HepG2 (cell line): ENCODE results near the gene CD93. TPM values are rescaled to one million over a fixed set of nuclear protein-coding genes. Genes with fewer than 3 reads are reported as not detected.

Experiments used
- ATAC-seq: fragments of 200-7000 bp; cut with Tn5 transposase; 3 replicates; pipeline ENCODE4 v1.9.1; 2020; ENCODE audit warnings: mild to moderate bottlenecking, moderate library complexity
- BruUV-seq: library from RNA; stranded (reverse); fragments of 400-500 nt; replicated peaks from 2 replicates; lab custom pipeline; 2021; lab: Mats Ljungman, UMichigan
- CTCF ChIA-PET: fragments of 300-600 bp; formaldehyde crosslinking; extraction: SDS; loops from one replicate; lab custom pipeline; 2021; ENCODE audit warnings: low total read pairs, inconsistent platforms, low intra/inter-chr PET ratio; lab: Yijun Ruan, JAX
- POLR2A ChIA-PET: fragments of 350-600 bp; sonication (Branson Sonifier 250); formaldehyde crosslinking; loops from one replicate; lab custom pipeline; 2020; ENCODE audit warnings: antibody characterized with exemption, inconsistent platforms; lab: Yijun Ruan, JAX
- DNase-seq: peaks from one replicate; pipeline ENCODE4 v3.0.0-alpha.2; 2015; ENCODE audit warnings: low spot score
- FAIRE-seq: peaks from 3 replicates; lab custom pipeline; 2011; peaks lifted over from hg19 to GRCh38; lab: Jason Lieb, UNC
- H2AFZ ChIP-seq: one replicate; pipeline ENCODE4 v1.6.1; 2011; ENCODE audit warnings: low read length, inconsistent platforms
- H3K27ac ChIP-seq: fragments of 300-600 bp; 3 replicates; pipeline ENCODE4 v1.8.0; 2011; ENCODE audit warnings: mixed run types, mild to moderate bottlenecking, mixed read lengths, low read length, inconsistent platforms; ENCODE audit not compliant: insufficient read depth; ENCODE audit errors: extremely low read length
- H3K27me3 ChIP-seq, 2 experiments: fragments of 200-600 bp in 1 of 2; 2 replicates in 1 of 2; 3 replicates in 1 of 2; pipeline versions ENCODE4 v1.6.0 to v1.8.0; 2011; ENCODE audit warnings: low read length in 2 of 2, mild to moderate bottlenecking in 2 of 2, moderate library complexity in 2 of 2, inconsistent platforms in 1 of 2; ENCODE audit not compliant: insufficient read depth in 2 of 2, control insufficient read depth in 1 of 2
- H3K36me3 ChIP-seq, 2 experiments: fragments of 200-600 bp in 1 of 2; replicated peaks in 1 of 2; 2 replicates in 1 of 2; 3 replicates in 1 of 2; pipeline versions ENCODE4 v1.5.1 to v1.8.0; 2011; ENCODE audit warnings: low read length in 2 of 2, inconsistent platforms in 1 of 2; ENCODE audit not compliant: insufficient read depth in 2 of 2, control insufficient read depth in 1 of 2
- H3K4me1 ChIP-seq: 2 replicates; pipeline ENCODE4 v1.5.1; 2012; ENCODE audit warnings: low read length, inconsistent platforms; ENCODE audit not compliant: insufficient read depth
- H3K4me2 ChIP-seq: 2 replicates; pipeline ENCODE4 v1.6.0; 2011; ENCODE audit warnings: low read depth, low read length, inconsistent platforms
- H3K4me3 ChIP-seq, 3 experiments: fragments of 200-600 bp in 1 of 3; sonication (generic), shearing (Covaris generic) in 1 of 3; replicated peaks in 1 of 3; 2 replicates each; pipeline ENCODE4 v1.5.1; 2011 to 2016; ENCODE audit warnings: low read length in 3 of 3, inconsistent platforms in 2 of 3, low read depth in 2 of 3, mild to moderate bottlenecking in 2 of 3, control low read depth in 1 of 3, mixed read lengths in 1 of 3; ENCODE audit not compliant: insufficient read depth in 1 of 3
- H3K79me2 ChIP-seq: one replicate; pipeline ENCODE4 v1.6.1; 2011; ENCODE audit warnings: low read length, inconsistent platforms; ENCODE audit not compliant: insufficient read depth
- H3K9ac ChIP-seq: 2 replicates; pipeline ENCODE4 v1.6.0; 2011; ENCODE audit warnings: mild to moderate bottlenecking, low read depth, low read length, inconsistent platforms; ENCODE audit not compliant: insufficient read depth
- H3K9me3 ChIP-seq: 2 replicates; pipeline ENCODE4 v1.5.1; 2012; ENCODE audit warnings: mild to moderate bottlenecking, low read length
- H4K20me1 ChIP-seq: 2 replicates; pipeline ENCODE4 v1.6.0; 2011; ENCODE audit warnings: inconsistent platforms, mild to moderate bottlenecking, low read length, moderate library complexity; ENCODE audit not compliant: insufficient read depth
- AHDC1 ChIP-seq: sonication (generic); formaldehyde crosslinking; IDR thresholded peaks from 2 replicates; pipeline ENCODE4 v1.5.1; 2020; ENCODE audit warnings: mild to moderate bottlenecking, missing genetic modification reagents, borderline replicate concordance
- CC2D1A ChIP-seq: sonication (generic); formaldehyde crosslinking; IDR thresholded peaks from 2 replicates; pipeline ENCODE4 v1.8.1; 2023; ENCODE audit warnings: mild to moderate bottlenecking, missing genetic modification reagents
- ETV5 ChIP-seq: IDR thresholded peaks from 2 replicates; pipeline ENCODE4 v1.6.1; 2018; ENCODE audit warnings: missing biosample characterization, missing genetic modification reagents, inconsistent platforms, borderline replicate concordance
- NR3C1 ChIP-seq: sonication (generic); formaldehyde crosslinking; IDR thresholded peaks from 2 replicates; pipeline ENCODE4 v1.4.0; 2020; ENCODE audit warnings: missing genetic modification reagents
- TBP ChIP-seq: sonication (generic); formaldehyde crosslinking; IDR thresholded peaks from 2 replicates; pipeline ENCODE4 v1.5.0; 2020; ENCODE audit warnings: missing genetic modification reagents
- TCF12 ChIP-seq, 2 experiments: fragments of 450-650 bp in 1 of 2; sonication (generic) in 1 of 2; formaldehyde crosslinking in 1 of 2; IDR thresholded peaks; 2 replicates each; pipeline versions ENCODE4 v1.6.1 to v1.8.0; 2017 to 2022; ENCODE audit warnings: antibody characterized with exemption in 1 of 2, mild to moderate bottlenecking in 1 of 2, missing genetic modification reagents in 1 of 2, moderate library complexity in 1 of 2
- ZNF777 ChIP-seq: sonication (generic); formaldehyde crosslinking; IDR thresholded peaks from 2 replicates; pipeline ENCODE4 v1.4.0; 2020; ENCODE audit warnings: missing genetic modification reagents
- WGBS: methylation state at CpG from one replicate; pipeline ENCODE4 v1.1.6; 2017; ENCODE audit warnings: low lambda C conversion rate; 5-methylcytosine and 5-hydroxymethylcytosine counted together
- in situ Hi-C: cut with HindIII; loops from 2 replicates; pipeline ENCODE4 v1.10.0; 2017; ENCODE audit warnings: low pct_unique_long_range_greater_than_20kb; ENCODE audit not compliant: extremely low pct_ligation_motif_present
- intact Hi-C: fragments of 100-400 bp; cut with micrococcal nuclease; formaldehyde crosslinking; loops from one replicate; pipeline ENCODE4 v1.10.0; 2022; ENCODE audit not compliant: unreplicated experiment
- polyA plus RNA-seq, 8 experiments: library from polyadenylated mRNA; depleted of rRNA in 3 of 8; stranded (reverse) in 7 of 8; unstranded in 1 of 8; fragments of >200 nt; fragmentation: Illumina TruSeq in 4 of 8; extraction: Trizol in 4 of 8; gene quantifications; 2 replicates each; pipeline versions ENCODE4 v1.2.1 to v1.2.3, GENCODE V29; 2011 to 2016; ENCODE audit warnings: low read depth in 4 of 8, missing spikeins in 1 of 8, mixed read lengths in 1 of 8; ENCODE audit not compliant: insufficient read depth in 1 of 8
- total RNA-seq, 5 experiments: library from RNA; depleted of rRNA; stranded (reverse); fragments of >200 nt; fragmentation: Illumina TruSeq; extraction: Trizol; gene quantifications; 2 replicates each; pipeline ENCODE4 v1.2.3, GENCODE V29; 2016; ENCODE audit warnings: low read depth in 1 of 5

CD93 gene
- total and polyA plus RNA-seq, 2 of the 13 experiments (the other 11 are each of a cell fraction or from before 2014, with no cell fraction given): not detected

- TF ChIP-seq TBP (CRISPR knock-in tag) (no peak), CC2D1A (CRISPR knock-in tag) (no peak), TCF12 (IDR thresholded peaks at IDR 0.05) (no peak), TCF12 (CRISPR knock-in tag; IDR thresholded peaks at IDR 0.05) (no peak)
These were observed at the start of gene CD93 (continued) for GRCh38 chr20:23086056-23086566.

- H3K9me3 ChIP-seq: no peaks in the 10 kb centered on the region
- H3K79me2 ChIP-seq: no peaks in the 10 kb centered on the region
- no peak overlapping the region for H3K27ac ChIP-seq
- no peaks in the 10 kb centered on the region for H4K20me1 ChIP-seq
- ChIA-PET POLR2A (no interaction called here), CTCF (no interaction called here)
- no peak overlapping the region for H3K9ac ChIP-seq
- H3K4me3 ChIP-seq: no peak overlapping the region
- H3K27me3 ChIP-seq: peaks cover 0 to 2% of the 10 kb centered on the region in 2 experiments; a peak in 1 of 5 replicates
- H3K4me2 ChIP-seq: no peak overlapping the region
- in situ Hi-C loops: no loop called here
- BruUV-seq: no TSS peak
- no peaks in the 10 kb centered on the region for H3K36me3 ChIP-seq
- no peak overlapping the region for H2AFZ ChIP-seq
- 79% methylated on average over 8 of the region's 8 CpGs for WGBS
- TF ChIP-seq ZNF777 (CRISPR knock-in tag) (no peak), NR3C1 (CRISPR knock-in tag) (no peak)
- no peak for ATAC-seq
- no peaks in the 10 kb centered on the region for H3K4me1 ChIP-seq
- DNase-seq: no peak
- no peak for FAIRE-seq
- intact Hi-C loops: no loop called here
These were observed 47.5 kb upstream of the CD93 start for GRCh38 chr20:23133560-23133998.

GRCh38 chr20:23132930-23133559 is 46.9 kb upstream of the CD93 start:
- H3K4me3 ChIP-seq: no peak overlapping the region
- H3K36me3 ChIP-seq: no peaks in the 10 kb centered on the region
- H3K27ac ChIP-seq: no peak overlapping the region
- no peak overlapping the region for H3K4me2 ChIP-seq
- no peak overlapping the region for H2AFZ ChIP-seq
- WGBS: 37% methylated on average over 7 of the region's 7 CpGs
- no TSS peak for BruUV-seq
- ChIA-PET CTCF (no interaction called here), POLR2A (no interaction called here)
- H3K9me3 ChIP-seq: no peaks in the 10 kb centered on the region
- in situ Hi-C loops: no loop called here
- H3K27me3 ChIP-seq: no peaks in the 10 kb centered on the region; a peak in 1 of 5 replicates
- no peak overlapping the region for H3K9ac ChIP-seq
- H4K20me1 ChIP-seq: no peaks in the 10 kb centered on the region
- H3K79me2 ChIP-seq: no peaks in the 10 kb centered on the region
- ATAC-seq: no peak
- intact Hi-C loops: no loop called here
- no peak for FAIRE-seq
- H3K4me1 ChIP-seq: no peaks in the 10 kb centered on the region
- DNase-seq: no peak
- TF ChIP-seq AHDC1 (CRISPR knock-in tag) (no peak), ETV5 (CRISPR knock-in tag) (no peak)
